Kasumi-1 (cell line): ENCODE results near the gene GIMAP7.
"Not testable (repeated sequence)": the region's sequence is repeated elsewhere in the genome, so short reads cannot be mapped to it uniquely, and the experiment has no call there.

Experiments used
- DNase-seq, 2 experiments: peaks; one replicate each; lab custom pipeline; 2025; lab: John Stamatoyannopoulos, UW

GIMAP7 gene

DNA sequence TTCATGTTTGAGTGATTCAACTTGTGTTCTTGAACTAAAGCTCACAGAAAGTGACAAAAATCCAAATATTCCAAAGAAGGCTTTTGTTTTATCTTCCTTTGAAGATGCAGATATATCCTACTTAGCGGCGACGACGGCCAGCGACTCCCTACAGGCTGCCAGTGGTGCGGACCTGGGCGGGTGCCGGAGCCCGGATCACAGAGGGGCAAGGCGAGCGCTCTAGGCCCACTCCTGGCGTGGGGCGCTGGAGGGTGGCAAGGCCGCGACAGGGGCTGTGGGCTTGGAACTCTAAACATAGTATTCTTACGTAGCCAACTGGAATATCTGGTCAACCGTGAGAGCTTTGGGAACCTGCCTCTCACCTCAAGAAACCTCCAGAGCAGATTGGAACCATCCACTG is 914 bp upstream of the GIMAP7 start:
- DNase-seq = no peak

DNA sequence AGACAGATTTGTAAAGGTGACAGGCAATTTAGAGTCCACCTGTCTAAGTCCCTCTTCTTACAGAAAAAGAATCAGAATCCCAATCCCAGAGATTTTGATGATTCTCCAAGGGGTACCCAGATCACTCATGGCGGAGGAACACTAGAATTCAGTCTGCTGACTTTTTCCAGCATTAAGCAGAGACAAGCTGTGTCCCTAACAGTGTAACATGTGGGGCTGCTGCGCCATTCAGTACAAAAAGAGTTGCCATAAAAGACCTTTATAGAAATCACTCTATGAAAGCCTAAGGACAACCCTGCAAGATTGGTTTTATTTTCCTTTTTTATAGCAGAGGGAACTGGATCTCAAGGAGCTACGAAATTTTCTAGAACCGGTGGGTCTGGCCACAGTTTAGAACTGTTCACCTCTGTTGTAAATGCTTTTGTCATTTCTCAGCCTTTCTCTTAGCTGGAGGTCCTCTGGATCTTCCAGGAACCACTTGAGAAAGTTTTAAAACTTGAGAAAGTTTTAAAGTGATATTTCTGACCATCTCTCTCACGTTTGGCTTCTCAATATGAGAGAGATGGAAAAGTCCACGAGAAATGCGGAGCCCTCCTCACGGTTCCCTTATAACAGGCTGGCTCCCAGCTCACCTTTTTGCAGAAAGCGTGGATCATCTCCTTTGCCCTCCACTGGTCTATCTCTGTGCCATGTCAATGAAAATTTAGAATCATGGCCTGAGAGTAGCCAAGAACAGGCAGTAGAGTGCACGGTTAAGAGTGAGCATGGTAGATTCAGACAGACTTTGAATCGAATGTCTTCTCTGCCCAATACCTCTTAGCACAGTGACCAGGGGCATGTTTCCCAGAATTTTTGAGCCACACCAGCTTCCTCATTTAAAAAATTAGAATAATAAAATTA is 826 bp downstream of the GIMAP7 start:
- no peak for DNase-seq

DNA sequence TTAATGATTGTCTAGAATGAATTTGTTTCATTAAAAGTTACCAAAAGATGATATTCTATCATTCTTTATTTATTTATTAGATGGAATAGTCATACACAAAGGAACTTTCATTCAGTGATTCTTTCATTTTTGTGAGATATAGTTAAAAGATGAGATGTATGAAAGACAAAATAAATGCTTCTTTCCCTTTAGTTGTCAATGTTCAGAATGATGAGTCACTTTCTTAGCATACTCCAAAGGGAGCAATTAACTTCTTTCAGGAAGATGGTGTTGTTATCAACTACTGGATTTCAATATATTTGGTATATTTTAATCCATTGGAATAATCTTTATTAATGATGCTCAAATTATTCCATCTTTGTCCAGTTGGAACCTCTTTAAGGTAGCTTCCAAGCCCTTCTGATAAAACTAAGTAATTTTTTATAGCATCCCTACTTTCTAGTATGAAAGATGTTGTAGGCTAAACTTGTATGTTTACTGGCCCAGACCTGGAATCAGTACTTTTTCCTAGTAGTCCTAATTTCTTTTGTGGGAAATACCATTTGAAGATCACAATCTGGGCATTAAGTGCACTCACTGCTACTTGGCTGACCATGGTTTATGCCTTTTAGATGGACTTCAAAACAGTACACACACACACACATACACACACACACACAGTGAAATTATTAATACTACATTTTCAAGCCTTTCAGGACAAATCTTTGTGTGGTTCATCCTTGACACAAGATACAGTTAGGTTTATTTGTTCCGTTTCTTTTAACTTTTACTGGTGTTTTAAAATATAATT is 2.5 kb downstream of the GIMAP7 start:
- no peak for DNase-seq

DNA sequence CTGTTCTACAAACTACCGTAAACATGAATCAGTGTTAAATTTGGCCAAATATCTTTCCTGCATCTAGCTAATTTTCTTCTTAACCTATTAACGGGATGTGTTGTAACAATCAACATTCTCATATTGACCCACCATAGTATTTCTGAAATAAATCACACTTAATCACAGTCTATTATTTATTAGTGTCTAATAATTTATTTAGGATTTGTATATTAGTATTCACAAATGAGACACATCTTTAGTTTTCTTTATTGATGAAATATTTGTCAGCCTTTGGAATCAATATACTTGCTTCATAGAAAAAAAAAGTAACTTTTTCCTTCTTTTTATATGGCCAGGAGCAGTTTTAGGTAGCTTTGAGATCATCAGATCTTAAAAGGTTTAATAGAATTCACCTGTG is 4.6 kb downstream of the GIMAP7 start:
- DNase-seq = no peak

DNA sequence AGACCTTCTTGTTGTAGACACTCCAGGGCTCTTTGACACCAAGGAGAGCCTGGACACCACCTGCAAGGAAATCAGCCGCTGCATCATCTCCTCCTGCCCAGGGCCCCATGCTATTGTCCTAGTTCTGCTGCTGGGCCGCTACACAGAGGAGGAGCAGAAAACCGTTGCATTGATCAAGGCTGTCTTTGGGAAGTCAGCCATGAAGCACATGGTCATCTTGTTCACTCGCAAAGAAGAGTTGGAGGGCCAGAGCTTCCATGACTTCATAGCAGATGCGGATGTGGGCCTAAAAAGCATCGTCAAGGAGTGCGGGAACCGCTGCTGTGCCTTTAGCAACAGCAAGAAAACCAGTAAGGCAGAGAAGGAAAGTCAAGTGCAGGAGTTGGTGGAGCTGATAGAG is 5.5 kb downstream of the GIMAP7 start:
- DNase-seq = no peak

DNA sequence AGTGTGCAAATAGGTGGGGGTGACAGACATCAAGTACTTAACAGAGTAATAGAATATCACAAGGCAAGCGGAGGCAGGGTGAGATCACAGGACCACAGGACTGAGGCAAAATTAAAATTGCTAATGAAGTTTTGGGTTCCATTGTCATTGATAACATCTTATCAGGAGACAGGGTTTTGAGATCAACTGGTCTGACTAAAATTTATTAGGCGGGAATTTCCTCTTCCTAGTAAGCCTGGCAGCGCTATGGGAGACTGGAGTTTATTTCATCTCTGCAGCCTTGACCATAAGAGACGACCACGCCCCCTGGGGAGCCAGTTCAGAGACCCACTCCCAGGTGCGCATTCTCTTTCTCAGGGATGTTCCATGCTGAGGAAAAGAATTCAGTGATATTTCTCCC is 8.3 kb downstream of the GIMAP7 start:
- DNase-seq = not testable (repeated sequence)

DNA sequence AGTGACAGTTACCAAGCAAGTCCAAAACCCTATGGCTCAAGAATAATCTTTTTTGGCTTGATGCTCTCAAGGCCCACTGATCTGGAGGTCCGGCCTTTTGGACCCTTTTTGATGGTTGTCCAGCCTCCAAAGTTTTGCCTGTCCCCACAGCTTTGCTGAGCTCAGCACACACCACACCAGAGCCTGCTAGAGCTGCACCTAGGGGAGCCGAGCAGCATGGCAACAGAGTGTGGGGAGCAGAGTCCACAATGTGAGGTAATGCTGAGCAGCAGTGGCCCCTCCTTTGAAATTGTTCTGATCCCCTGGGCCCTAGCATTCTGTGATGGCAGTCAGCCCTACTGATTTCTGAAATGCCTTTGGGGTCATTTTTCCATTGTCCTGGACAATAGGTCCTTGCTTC is 9.3 kb downstream of the GIMAP7 start:
- no peak for DNase-seq

DNA sequence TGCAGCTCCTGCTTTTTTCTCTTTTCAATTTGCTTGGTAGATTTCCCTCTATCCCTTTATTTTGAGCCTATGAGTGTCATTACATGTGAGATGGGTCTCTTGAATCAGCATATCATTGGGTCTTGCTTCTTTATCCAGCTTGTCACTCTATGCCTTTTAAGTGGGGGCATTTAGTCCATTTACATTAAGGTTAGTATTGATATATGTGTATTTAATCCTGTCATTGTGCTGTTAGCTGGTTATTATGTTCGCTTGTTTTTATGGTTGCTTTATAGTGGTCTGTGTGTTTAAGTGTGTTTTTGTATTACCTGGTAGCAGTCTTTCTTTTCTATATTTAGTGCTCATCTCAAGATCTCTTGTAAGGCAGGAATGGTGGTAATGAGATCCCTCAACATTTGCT is 17.0 kb downstream of the GIMAP7 start:
- DNase-seq = no peak

DNA sequence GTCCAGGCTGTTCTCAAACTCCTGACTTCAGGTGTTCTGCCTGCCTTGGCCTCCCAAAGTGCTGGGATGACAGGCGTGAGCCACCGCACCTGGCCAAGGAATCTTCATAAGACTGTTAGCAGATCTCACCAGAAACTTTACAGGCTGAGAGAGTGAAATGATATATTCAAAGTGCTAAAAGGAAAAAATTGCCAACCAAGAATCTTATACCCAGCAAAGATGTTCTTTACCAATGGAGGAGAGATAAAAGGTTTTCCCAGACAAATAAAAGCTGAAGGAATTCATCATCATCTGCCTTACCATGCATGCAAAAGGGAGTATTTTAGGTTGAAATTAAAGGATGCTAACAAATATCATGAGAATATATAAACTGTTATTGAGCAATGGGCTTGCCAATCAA is 23.6 kb downstream of the GIMAP7 start:
- DNase-seq = no peak

DNA sequence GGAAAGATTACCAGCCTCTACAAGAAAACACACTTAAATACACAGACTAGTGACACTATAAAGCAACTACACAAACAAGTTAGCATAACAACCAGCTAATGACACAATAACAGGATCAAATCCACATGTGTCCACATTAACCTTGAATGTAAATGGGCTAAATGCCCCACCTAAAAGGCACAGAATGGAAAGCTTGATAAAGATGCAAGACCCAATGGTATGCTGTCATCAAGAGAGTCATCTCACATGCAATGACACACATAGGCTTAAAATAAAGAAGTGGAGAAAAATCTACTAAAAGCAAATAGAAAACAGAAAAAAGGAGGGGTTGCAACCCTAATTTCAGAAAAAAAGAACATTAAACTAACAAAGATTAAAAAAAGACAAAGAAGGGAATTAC is 38.5 kb downstream of the GIMAP7 start:
- DNase-seq = no peak

DNA sequence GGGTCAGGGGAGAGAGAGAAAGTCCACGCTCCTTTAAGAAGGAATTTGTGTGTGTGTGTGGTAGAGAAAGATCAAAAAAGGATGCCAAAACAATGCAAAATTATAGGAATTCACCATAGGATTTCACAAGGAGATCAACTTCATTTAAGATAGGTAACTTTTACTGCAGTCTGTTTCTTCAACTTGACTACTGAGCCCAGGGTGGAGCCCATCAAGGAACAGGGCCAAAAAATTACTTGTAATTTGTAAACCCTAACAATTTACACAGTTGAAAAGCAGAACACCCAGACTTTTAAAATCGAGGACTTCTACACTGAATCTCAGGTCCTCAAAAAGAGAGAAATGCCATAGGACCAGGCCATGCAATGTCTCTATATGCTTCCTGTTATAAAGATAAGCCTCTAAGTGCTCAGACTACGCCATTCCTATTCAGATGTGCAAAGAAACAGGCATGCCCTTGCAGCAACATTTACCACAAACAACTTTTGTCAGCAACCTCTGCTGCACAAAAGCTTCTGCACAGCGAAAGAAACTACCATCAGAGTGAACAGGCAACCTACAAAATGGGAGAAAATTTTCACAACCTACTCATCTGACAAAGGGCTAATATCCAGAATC is 42.0 kb downstream of the GIMAP7 start:
- no peak for DNase-seq

DNA sequence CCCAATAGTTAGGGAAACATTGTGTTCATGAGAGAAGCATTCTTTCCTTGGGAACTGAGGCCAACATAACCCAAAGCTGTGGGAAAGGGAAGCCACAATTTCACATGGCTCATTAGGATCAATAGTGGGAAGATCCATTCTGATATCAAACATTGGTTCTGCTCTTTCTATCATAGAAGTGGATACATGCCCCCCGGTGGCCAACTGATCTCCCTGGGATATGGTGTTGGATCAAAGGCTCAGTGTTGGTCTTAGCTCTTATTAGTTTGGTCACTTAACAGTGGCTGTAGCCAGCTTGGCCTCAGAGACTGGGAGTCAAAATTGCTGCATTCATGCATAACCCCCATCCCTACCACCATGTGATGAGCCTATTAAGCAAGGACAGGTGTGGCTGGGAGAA is 45.8 kb downstream of the GIMAP7 start:
- DNase-seq = no peak

DNA sequence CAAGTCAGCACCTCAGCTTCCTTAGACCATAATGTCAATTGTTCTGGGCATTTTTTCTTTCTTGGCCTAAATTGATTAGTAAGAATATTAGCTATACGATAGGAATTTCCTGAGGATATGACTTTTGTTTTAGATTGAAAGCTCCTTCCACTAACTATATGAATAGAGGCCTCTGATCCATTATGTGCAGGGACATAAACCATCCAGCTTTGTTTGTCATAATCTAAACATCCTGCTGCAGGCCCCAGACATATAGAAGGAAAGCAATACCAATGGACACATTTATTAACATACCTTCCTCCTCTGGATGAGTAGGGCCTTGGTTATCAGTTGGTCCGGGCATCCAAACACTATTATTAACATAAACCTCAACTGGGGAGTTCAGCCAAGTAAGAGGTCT is 48.2 kb downstream of the GIMAP7 start:
- no peak for DNase-seq

DNA sequence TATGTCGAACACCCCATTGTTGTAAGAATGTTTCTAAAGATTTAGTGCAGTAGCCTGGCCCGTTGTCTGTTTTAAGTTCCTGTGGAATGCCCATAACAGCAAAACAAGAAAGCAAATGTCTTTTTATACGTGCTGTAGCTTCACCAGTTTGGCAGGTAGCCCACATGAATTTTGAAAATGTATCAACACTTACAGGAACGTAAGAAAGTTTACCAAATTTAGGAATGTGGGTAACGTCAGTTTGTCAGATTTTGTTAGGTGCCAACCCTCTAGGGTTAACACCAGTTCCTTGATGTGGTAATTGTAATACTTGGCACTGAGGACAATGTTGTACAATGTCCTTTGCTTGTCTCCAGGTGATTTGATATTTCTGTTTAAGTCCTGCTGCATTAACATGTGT is 49.3 kb downstream of the GIMAP7 start:
- no peak for DNase-seq

DNA sequence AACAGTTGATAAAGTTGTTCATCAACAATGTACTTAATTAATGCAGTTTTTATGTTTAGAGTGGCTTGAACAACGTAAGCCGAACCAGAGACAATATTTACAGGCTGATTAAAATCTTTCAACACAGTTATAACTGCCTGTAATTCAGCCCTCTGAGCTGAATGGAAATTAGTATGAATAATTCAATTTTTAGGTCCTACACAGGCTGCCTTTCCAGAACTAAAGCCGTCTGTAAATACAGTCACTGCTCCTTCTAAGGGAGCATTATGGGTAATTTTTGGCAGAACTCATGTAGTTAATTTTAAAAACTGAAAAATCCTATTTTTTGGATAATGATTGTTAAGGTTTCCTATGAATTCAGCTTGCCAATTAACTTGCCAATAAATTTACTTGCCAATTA is 49.9 kb downstream of the GIMAP7 start:
- DNase-seq = no peak

DNA sequence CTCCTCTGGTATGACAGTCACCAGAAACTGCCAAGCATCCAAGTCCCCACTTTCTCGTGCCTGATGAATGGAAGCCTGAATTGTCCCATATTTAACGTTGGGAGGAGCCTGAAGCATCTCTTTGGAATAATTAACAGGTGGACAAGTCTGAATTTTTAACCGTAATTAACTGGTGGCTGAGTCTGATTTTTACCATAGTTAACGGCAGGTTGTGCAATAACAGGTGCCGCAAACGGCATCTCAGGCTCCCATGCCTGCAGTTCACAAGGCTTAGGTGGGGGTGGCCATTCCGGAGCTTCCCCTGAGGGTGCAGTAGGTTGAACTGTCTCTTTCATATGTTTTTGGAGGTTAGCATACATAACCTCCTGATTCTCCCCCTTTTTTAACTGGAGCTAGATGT is 50.6 kb downstream of the GIMAP7 start:
- no peak for DNase-seq

DNA sequence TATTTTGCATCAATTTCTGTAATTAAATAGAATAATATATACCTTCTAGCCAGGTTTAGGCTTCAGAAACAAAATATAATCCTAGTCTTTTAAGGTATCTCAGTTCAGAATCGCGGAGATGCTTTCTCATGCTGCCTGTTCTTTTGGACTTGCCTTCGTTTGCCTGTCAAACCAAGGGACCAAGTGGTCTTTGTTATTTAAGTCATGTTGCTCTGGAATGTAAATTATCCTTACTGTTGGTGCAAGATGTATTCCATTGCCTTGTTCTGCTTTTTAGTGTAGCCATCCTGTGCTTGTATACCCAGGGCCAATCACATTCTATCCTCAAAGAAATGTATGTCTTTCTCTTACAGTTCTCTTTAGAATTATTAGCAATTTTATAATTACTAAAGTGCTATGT is 51.5 kb downstream of the GIMAP7 start:
- no peak for DNase-seq

DNA sequence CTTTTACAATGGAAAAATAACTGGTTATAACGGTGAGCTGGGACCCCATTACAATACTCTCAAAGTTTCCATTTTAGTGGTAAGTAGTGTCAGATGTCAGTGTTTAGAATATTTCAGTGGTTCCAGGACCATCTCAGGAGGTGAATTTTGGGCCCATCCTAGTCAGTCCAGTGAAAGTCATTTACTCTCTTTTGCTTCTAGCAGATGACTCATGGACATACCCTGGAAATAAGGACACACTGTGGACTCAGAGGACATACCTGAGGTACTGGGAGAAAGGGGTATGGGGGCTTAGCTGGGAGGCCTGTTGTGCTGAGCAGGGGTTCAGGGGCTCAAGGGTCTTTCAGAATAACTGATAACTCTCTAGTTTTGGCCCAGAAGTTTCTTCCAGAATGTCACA is 51.9 kb downstream of the GIMAP7 start:
- no peak for DNase-seq

DNA sequence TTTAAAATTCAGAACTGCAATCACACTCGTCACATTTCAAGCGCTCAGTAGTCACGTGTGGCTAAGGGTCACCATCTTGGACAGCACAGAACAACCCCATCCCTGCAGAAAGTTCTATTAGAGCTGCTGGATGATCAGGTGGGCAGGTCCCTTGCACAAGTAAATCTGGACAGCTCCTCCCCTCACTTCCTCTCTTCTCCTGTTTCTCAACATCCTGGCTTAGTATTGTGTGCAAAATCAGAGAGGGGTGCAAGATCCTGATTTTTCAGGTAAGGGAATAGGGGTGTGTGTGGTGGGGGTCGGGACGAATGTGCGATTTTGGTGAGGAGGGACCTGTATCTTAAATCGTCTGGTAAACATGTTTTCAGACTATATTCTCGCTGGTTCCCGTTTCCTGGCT is 52.5 kb downstream of the GIMAP7 start, which contains the start of gene GIMAP4:
TSS of gene GIMAP4 (plus strand) at position 222 of the 400 bp plus-strand sequence. CDS start 2,512 bp downstream, outside the sequence.
- peak in 1 of 2 experiments; percentile 10 for DNase-seq

DNA sequence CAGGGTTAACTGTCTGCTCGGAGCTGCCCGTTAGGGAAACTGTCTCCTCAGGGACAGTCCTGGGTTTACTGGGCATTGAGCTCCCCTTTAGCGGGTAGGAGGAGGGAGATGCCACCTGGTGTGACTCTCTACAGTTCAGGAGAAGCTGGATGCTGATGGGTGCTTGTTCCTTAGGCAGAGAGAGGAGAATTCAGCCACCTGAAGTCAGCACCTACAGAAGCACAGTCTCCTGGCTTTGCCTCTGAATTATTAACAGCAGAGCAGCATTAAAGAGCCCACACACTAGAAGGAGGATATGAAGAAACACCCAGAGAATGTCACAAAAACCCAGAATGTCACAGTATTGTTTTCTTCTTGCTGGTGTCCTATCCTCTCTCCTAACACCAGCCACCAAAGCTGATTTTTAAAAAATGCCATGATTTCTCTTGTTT is 53.2 kb downstream of the GIMAP7 start:
- DNase-seq = no peak

DNA sequence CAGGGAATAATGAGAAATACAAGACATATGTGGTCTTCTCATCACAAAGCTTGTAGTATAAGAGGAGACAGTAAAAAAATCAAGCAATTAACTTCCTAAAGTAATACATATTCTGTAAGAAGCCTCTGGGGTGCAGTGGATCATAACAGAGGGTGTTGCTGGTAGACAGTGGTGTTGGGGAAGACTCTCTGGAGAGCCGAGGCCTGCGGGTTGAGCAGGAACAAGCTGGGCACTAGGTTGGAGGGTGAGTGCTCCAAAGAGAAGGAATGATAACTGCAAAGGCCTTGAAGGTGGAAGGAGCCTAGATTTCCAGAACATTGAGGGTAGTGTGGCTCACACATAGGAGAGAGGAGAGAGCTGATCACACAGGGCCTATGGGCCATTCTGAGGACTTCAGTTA is 54.0 kb downstream of the GIMAP7 start:
- DNase-seq = no peak

DNA sequence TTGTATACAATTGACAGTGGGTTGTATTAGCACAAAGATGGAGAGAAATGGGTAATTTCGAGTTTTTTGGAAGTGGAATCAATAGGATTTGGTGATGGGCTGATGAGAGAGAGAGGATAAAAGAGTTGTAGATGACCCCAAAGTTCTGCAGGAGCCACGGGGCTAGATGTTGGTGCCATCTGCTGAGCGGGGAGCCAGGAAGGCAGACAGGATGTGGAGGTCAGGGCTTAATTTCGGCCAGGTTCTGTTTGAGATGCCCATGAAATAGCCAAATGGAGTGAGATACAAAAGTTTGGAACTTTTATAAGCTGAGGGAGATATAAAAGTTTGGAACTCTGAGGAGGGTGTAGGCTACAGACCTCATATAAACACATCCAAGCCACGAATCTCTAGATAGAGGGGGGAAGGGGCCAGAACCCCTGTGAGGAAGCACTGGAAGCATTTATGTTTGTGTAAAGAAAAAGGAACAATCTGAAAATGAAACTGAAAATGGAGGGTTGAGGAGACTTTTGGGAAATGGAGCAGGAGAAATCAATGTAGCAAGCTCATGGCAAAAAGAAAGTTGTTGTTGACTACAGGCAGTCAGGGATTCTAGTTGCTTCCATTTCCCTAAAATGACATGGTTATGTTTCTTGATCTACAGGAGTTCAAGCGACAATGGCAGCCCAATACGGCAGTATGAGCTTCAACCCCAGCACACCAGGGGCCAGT is 54.7 kb downstream of the GIMAP7 start:
- no peak for DNase-seq
